ENCODE results near the gene FTO. TPM values are rescaled to one million over a fixed set of nuclear protein-coding genes. Genes with fewer than 3 reads are reported as not detected.

The FTO gene
- total RNA-seq, 1 experiment from 2014 or later, result 57.4 TPM

DNA sequence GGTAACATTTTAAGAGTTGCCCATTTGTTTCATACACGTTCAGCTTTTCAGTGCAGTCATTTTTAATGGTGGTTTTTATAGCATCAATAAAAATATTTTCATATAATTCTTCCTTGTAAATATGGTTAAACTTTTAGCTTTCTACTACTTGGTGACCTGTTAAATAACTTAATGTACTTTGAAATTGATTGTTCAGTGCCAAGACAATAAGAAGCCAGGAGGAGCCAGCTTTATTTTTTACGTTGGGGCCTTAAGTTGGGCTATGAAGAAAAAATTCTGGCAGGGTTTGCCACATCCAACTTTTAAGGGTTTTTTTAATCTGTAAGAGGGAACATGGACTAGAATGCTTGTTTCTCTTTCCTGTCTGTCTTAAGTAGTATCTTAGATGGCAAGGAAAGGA is 284.2 kb downstream of the FTO start:
- H3K27me3 Mint-ChIP-seq (ENCODE audit: low read depth), result no peaks in the 10 kb centered on the region
- POLR2A ChIA-PET, result no interaction called here
- TF ChIP-seq, protein P1, sequence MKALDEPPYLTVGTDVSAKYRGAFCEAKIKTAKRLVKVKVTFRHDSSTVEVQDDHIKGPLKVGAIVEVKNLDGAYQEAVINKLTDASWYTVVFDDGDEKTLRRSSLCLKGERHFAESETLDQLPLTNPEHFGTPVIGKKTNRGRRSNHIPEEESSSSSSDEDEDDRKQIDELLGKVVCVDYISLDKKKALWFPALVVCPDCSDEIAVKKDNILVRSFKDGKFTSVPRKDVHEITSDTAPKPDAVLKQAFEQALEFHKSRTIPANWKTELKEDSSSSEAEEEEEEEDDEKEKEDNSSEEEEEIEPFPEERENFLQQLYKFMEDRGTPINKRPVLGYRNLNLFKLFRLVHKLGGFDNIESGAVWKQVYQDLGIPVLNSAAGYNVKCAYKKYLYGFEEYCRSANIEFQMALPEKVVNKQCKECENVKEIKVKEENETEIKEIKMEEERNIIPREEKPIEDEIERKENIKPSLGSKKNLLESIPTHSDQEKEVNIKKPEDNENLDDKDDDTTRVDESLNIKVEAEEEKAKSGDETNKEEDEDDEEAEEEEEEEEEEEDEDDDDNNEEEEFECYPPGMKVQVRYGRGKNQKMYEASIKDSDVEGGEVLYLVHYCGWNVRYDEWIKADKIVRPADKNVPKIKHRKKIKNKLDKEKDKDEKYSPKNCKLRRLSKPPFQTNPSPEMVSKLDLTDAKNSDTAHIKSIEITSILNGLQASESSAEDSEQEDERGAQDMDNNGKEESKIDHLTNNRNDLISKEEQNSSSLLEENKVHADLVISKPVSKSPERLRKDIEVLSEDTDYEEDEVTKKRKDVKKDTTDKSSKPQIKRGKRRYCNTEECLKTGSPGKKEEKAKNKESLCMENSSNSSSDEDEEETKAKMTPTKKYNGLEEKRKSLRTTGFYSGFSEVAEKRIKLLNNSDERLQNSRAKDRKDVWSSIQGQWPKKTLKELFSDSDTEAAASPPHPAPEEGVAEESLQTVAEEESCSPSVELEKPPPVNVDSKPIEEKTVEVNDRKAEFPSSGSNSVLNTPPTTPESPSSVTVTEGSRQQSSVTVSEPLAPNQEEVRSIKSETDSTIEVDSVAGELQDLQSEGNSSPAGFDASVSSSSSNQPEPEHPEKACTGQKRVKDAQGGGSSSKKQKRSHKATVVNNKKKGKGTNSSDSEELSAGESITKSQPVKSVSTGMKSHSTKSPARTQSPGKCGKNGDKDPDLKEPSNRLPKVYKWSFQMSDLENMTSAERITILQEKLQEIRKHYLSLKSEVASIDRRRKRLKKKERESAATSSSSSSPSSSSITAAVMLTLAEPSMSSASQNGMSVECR (CRISPR knock-in tag; IDR thresholded peaks at IDR 0.05; ENCODE audit: borderline replicate concordance), result no peak
- TF ChIP-seq OVOL2 (CRISPR knock-in tag; IDR thresholded peaks at IDR 0.05; ENCODE audit: borderline replicate concordance) (no peak), EMX1 (CRISPR knock-in tag; IDR thresholded peaks at IDR 0.05) (no peak), NR1H2 (CRISPR knock-in tag; IDR thresholded peaks at IDR 0.05) (no peak), NFATC4 (CRISPR knock-in tag; IDR thresholded peaks at IDR 0.05) (no peak), PRRX2 (CRISPR knock-in tag; IDR thresholded peaks at IDR 0.05) (no peak), ZNF232 (CRISPR knock-in tag; IDR thresholded peaks at IDR 0.05) (no peak), HMGA2 (CRISPR knock-in tag; IDR thresholded peaks at IDR 0.05) (no peak), ATF1 (CRISPR knock-in tag; IDR thresholded peaks at IDR 0.05) (no peak), CBFB (CRISPR knock-in tag; IDR thresholded peaks at IDR 0.05; ENCODE audit: low read depth) (no peak), SOX15 (CRISPR knock-in tag; IDR thresholded peaks at IDR 0.05) (no peak)
- TF ChIP-seq, protein P2, sequence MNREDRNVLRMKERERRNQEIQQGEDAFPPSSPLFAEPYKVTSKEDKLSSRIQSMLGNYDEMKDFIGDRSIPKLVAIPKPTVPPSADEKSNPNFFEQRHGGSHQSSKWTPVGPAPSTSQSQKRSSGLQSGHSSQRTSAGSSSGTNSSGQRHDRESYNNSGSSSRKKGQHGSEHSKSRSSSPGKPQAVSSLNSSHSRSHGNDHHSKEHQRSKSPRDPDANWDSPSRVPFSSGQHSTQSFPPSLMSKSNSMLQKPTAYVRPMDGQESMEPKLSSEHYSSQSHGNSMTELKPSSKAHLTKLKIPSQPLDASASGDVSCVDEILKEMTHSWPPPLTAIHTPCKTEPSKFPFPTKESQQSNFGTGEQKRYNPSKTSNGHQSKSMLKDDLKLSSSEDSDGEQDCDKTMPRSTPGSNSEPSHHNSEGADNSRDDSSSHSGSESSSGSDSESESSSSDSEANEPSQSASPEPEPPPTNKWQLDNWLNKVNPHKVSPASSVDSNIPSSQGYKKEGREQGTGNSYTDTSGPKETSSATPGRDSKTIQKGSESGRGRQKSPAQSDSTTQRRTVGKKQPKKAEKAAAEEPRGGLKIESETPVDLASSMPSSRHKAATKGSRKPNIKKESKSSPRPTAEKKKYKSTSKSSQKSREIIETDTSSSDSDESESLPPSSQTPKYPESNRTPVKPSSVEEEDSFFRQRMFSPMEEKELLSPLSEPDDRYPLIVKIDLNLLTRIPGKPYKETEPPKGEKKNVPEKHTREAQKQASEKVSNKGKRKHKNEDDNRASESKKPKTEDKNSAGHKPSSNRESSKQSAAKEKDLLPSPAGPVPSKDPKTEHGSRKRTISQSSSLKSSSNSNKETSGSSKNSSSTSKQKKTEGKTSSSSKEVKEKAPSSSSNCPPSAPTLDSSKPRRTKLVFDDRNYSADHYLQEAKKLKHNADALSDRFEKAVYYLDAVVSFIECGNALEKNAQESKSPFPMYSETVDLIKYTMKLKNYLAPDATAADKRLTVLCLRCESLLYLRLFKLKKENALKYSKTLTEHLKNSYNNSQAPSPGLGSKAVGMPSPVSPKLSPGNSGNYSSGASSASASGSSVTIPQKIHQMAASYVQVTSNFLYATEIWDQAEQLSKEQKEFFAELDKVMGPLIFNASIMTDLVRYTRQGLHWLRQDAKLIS (CRISPR knock-in tag; IDR thresholded peaks at IDR 0.05; ENCODE audit: borderline replicate concordance), result no peak
- TF ChIP-seq, protein P3, sequence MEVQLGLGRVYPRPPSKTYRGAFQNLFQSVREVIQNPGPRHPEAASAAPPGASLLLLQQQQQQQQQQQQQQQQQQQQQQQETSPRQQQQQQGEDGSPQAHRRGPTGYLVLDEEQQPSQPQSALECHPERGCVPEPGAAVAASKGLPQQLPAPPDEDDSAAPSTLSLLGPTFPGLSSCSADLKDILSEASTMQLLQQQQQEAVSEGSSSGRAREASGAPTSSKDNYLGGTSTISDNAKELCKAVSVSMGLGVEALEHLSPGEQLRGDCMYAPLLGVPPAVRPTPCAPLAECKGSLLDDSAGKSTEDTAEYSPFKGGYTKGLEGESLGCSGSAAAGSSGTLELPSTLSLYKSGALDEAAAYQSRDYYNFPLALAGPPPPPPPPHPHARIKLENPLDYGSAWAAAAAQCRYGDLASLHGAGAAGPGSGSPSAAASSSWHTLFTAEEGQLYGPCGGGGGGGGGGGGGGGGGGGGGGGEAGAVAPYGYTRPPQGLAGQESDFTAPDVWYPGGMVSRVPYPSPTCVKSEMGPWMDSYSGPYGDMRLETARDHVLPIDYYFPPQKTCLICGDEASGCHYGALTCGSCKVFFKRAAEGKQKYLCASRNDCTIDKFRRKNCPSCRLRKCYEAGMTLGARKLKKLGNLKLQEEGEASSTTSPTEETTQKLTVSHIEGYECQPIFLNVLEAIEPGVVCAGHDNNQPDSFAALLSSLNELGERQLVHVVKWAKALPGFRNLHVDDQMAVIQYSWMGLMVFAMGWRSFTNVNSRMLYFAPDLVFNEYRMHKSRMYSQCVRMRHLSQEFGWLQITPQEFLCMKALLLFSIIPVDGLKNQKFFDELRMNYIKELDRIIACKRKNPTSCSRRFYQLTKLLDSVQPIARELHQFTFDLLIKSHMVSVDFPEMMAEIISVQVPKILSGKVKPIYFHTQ (CRISPR knock-in tag; IDR thresholded peaks at IDR 0.05), result no peak
- TF ChIP-seq, protein P4, sequence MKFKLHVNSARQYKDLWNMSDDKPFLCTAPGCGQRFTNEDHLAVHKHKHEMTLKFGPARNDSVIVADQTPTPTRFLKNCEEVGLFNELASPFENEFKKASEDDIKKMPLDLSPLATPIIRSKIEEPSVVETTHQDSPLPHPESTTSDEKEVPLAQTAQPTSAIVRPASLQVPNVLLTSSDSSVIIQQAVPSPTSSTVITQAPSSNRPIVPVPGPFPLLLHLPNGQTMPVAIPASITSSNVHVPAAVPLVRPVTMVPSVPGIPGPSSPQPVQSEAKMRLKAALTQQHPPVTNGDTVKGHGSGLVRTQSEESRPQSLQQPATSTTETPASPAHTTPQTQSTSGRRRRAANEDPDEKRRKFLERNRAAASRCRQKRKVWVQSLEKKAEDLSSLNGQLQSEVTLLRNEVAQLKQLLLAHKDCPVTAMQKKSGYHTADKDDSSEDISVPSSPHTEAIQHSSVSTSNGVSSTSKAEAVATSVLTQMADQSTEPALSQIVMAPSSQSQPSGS (CRISPR knock-in tag; IDR thresholded peaks at IDR 0.05; ENCODE audit: borderline replicate concordance, low read depth), result no peak
- no peak for DNase-seq (ENCODE audit: low spot score)
- peaks cover 38% of the 10 kb centered on the region for H3K4me1 Mint-ChIP-seq
- H3K9me3 Mint-ChIP-seq, result no peaks in the 10 kb centered on the region
- no peak overlapping the region for H3K4me3 Mint-ChIP-seq
- no peaks in the 10 kb centered on the region for H3K36me3 Mint-ChIP-seq
- CTCF ChIA-PET, result no interaction called here
- ATAC-seq, result no peak
- H3K27ac Mint-ChIP-seq, result no peak overlapping the region

DNA sequence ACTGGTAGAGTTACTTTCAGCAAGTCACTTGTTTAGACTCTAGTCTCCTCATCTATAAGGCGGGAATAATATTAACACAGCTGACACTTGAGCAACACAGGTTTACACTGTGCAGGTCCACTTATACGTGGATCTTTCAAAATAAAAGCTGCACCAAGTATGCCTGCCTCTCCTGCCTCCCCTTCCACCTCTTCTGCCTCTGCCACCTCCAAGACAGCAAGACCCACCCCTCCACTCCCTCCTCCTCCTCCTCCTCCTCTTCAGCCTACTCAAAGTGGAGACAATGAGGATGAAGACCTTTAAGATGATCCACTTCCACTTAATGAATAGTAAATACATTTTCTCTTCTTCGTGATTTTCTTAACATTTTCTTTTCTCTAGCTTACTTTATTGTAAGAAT is 285.6 kb downstream of the FTO start:
- no peak for ATAC-seq
- Mint-ChIP-seq H3K4me3 (no peak overlapping the region), H3K27ac (no peak overlapping the region), H3K9me3 (no peaks in the 10 kb centered on the region), H3K36me3 (no peaks in the 10 kb centered on the region), H3K4me1 (peaks cover 43% of the 10 kb centered on the region), H3K27me3 (ENCODE audit: low read depth) (no peaks in the 10 kb centered on the region)
- POLR2A ChIA-PET, result no interaction called here
- DNase-seq (ENCODE audit: low spot score), result no peak
- CTCF ChIA-PET, result no interaction called here
- TF ChIP-seq, protein P5, sequence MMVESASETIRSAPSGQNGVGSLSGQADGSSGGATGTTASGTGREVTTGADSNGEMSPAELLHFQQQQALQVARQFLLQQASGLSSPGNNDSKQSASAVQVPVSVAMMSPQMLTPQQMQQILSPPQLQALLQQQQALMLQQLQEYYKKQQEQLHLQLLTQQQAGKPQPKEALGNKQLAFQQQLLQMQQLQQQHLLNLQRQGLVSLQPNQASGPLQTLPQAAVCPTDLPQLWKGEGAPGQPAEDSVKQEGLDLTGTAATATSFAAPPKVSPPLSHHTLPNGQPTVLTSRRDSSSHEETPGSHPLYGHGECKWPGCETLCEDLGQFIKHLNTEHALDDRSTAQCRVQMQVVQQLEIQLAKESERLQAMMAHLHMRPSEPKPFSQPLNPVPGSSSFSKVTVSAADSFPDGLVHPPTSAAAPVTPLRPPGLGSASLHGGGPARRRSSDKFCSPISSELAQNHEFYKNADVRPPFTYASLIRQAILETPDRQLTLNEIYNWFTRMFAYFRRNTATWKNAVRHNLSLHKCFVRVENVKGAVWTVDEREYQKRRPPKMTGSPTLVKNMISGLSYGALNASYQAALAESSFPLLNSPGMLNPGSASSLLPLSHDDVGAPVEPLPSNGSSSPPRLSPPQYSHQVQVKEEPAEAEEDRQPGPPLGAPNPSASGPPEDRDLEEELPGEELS (CRISPR knock-in tag; IDR thresholded peaks at IDR 0.05), result no peak
- TF ChIP-seq, protein P6, sequence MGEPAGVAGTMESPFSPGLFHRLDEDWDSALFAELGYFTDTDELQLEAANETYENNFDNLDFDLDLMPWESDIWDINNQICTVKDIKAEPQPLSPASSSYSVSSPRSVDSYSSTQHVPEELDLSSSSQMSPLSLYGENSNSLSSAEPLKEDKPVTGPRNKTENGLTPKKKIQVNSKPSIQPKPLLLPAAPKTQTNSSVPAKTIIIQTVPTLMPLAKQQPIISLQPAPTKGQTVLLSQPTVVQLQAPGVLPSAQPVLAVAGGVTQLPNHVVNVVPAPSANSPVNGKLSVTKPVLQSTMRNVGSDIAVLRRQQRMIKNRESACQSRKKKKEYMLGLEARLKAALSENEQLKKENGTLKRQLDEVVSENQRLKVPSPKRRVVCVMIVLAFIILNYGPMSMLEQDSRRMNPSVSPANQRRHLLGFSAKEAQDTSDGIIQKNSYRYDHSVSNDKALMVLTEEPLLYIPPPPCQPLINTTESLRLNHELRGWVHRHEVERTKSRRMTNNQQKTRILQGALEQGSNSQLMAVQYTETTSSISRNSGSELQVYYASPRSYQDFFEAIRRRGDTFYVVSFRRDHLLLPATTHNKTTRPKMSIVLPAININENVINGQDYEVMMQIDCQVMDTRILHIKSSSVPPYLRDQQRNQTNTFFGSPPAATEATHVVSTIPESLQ (CRISPR knock-in tag; IDR thresholded peaks at IDR 0.05), result no peak
- TF ChIP-seq, protein P7, sequence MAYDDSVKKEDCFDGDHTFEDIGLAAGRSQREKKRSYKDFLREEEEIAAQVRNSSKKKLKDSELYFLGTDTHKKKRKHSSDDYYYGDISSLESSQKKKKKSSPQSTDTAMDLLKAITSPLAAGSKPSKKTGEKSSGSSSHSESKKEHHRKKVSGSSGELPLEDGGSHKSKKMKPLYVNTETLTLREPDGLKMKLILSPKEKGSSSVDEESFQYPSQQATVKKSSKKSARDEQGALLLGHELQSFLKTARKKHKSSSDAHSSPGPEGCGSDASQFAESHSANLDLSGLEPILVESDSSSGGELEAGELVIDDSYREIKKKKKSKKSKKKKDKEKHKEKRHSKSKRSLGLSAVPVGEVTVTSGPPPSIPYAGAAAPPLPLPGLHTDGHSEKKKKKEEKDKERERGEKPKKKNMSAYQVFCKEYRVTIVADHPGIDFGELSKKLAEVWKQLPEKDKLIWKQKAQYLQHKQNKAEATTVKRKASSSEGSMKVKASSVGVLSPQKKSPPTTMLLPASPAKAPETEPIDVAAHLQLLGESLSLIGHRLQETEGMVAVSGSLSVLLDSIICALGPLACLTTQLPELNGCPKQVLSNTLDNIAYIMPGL (CRISPR knock-in tag; IDR thresholded peaks at IDR 0.05), result no peak
